Measurements from ENCODE around the gene SPATA16.

Gene SPATA16

DNA sequence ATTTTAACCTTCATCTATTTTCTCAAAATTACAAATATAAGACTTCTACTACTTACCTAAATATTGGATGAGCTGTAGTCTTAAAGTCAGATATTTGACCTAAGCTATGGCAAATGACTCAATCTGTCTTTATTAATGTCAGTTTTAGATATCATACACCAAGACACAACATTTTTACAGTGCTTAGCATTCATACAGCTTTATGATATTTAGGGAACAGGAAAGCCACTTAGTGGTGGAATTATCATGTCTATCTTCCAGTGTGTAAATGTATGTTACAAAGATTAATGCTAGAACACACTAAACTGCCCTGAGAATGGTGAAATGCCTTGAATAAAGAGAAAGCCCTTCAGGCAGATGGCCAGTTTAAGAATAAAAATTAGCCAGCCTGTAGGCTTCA, 135.0 kb downstream of the SPATA16 start:
- ATAC-seq: no peak
- TF ChIP-seq ZFP3 (CRISPR knock-in tag; IDR thresholded peaks at IDR 0.05) (0 out of 2 replicates have a peak, but pooled peaks have one; percentile 48), RARB (CRISPR knock-in tag; IDR thresholded peaks at IDR 0.05) (no peak), ISL1 (CRISPR knock-in tag; IDR thresholded peaks at IDR 0.05) (peak; percentile 98), SNAI2 (CRISPR knock-in tag; IDR thresholded peaks at IDR 0.05) (0 out of 2 replicates have a peak, but pooled peaks have one; percentile 12), TOX (CRISPR knock-in tag; IDR thresholded peaks at IDR 0.05; ENCODE audit: borderline replicate concordance) (no peak), ESRRG (CRISPR knock-in tag; IDR thresholded peaks at IDR 0.05) (peak; percentile 93), ZC3H10 (CRISPR knock-in tag; IDR thresholded peaks at IDR 0.05) (no peak), ZNF565 (CRISPR knock-in tag; conservative IDR thresholded peaks at IDR 0.05; ENCODE audit: low read depth) (peak; percentile 23; the same call in 1 of the 2 replicates), BACH2 (CRISPR knock-in tag; IDR thresholded peaks at IDR 0.05; ENCODE audit: borderline replicate concordance) (no peak), CSRNP3 (CRISPR knock-in tag; IDR thresholded peaks at IDR 0.05) (peak; percentile 75; the same call in 1 of the 2 replicates)
- TF ChIP-seq, protein P1, sequence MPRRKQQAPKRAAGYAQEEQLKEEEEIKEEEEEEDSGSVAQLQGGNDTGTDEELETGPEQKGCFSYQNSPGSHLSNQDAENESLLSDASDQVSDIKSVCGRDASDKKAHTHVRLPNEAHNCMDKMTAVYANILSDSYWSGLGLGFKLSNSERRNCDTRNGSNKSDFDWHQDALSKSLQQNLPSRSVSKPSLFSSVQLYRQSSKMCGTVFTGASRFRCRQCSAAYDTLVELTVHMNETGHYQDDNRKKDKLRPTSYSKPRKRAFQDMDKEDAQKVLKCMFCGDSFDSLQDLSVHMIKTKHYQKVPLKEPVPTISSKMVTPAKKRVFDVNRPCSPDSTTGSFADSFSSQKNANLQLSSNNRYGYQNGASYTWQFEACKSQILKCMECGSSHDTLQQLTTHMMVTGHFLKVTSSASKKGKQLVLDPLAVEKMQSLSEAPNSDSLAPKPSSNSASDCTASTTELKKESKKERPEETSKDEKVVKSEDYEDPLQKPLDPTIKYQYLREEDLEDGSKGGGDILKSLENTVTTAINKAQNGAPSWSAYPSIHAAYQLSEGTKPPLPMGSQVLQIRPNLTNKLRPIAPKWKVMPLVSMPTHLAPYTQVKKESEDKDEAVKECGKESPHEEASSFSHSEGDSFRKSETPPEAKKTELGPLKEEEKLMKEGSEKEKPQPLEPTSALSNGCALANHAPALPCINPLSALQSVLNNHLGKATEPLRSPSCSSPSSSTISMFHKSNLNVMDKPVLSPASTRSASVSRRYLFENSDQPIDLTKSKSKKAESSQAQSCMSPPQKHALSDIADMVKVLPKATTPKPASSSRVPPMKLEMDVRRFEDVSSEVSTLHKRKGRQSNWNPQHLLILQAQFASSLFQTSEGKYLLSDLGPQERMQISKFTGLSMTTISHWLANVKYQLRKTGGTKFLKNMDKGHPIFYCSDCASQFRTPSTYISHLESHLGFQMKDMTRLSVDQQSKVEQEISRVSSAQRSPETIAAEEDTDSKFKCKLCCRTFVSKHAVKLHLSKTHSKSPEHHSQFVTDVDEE (CRISPR knock-in tag; IDR thresholded peaks at IDR 0.05): peak; percentile 74
- TF ChIP-seq, protein P2, sequence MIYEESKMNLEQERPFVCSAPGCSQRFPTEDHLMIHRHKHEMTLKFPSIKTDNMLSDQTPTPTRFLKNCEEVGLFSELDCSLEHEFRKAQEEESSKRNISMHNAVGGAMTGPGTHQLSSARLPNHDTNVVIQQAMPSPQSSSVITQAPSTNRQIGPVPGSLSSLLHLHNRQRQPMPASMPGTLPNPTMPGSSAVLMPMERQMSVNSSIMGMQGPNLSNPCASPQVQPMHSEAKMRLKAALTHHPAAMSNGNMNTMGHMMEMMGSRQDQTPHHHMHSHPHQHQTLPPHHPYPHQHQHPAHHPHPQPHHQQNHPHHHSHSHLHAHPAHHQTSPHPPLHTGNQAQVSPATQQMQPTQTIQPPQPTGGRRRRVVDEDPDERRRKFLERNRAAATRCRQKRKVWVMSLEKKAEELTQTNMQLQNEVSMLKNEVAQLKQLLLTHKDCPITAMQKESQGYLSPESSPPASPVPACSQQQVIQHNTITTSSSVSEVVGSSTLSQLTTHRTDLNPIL (CRISPR knock-in tag; IDR thresholded peaks at IDR 0.05; ENCODE audit: low read depth): peak; percentile 79

- no peak for ATAC-seq
- TF ChIP-seq TCF4 (CRISPR knock-in tag; IDR thresholded peaks at IDR 0.05; ENCODE audit: borderline replicate concordance) (no peak), POU6F1 (CRISPR knock-in tag; IDR thresholded peaks at IDR 0.05; ENCODE audit: borderline replicate concordance, low read depth) (no peak), BACH2 (CRISPR knock-in tag; IDR thresholded peaks at IDR 0.05; ENCODE audit: borderline replicate concordance) (no peak)
These were observed 136.4 kb downstream of the SPATA16 start for GRCh38 chr3:173004681-173005080.

DNA sequence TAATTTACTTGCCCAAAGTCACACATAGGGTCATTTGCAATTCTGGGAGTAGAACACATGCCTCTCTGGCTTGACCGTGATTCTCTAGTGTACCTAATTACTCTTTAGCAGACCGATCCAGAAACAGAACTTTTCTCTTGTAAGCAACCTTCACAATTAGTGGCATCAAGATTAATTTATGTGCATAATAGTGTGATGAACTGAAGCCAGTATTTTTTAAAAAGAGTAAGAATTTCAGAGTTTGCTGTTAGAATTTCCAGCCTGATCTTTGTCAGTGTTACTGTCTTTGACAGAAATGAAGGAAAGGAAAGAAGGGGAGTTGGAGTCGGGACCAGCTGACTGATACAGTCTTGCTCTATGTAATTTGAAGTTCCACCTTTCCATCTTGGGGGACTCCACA, 137.1 kb downstream of the SPATA16 start:
- no peak for ATAC-seq
- TF ChIP-seq ZNF8 (CRISPR knock-in tag; IDR thresholded peaks at IDR 0.05) (no peak), SNAI2 (CRISPR knock-in tag; IDR thresholded peaks at IDR 0.05) (no peak), ZFP30 (CRISPR knock-in tag; IDR thresholded peaks at IDR 0.05) (no peak), CSRNP3 (CRISPR knock-in tag; IDR thresholded peaks at IDR 0.05) (no peak), ZNF70 (CRISPR knock-in tag; IDR thresholded peaks at IDR 0.05) (no peak), PATZ1 (CRISPR knock-in tag; IDR thresholded peaks at IDR 0.05; ENCODE audit: borderline replicate concordance) (no peak), OSR1 (CRISPR knock-in tag; IDR thresholded peaks at IDR 0.05) (no peak), ISL1 (CRISPR knock-in tag; IDR thresholded peaks at IDR 0.05) (no peak), ESRRG (CRISPR knock-in tag; IDR thresholded peaks at IDR 0.05) (no peak), ZFP3 (CRISPR knock-in tag; IDR thresholded peaks at IDR 0.05) (no peak), GLIS3 (CRISPR knock-in tag; IDR thresholded peaks at IDR 0.05) (no peak), TCF4 (CRISPR knock-in tag; IDR thresholded peaks at IDR 0.05; ENCODE audit: borderline replicate concordance) (no peak), ZNF565 (CRISPR knock-in tag; conservative IDR thresholded peaks at IDR 0.05; ENCODE audit: low read depth) (no peak), BACH2 (CRISPR knock-in tag; IDR thresholded peaks at IDR 0.05; ENCODE audit: borderline replicate concordance) (no peak), TOX (CRISPR knock-in tag; IDR thresholded peaks at IDR 0.05; ENCODE audit: borderline replicate concordance) (no peak)
- TF ChIP-seq, protein P1 (CRISPR knock-in tag; IDR thresholded peaks at IDR 0.05): no peak

Measured in SK-N-SH treated with all-trans-retinoic acid at 6 μM for 48 hours (cell line).